ENCODE data around the gene PLTP.
"Not testable (repeated sequence)": the region's sequence is repeated elsewhere in the genome, so short reads cannot be mapped to it uniquely, and the experiment has no call there.

Gene PLTP

DNA sequence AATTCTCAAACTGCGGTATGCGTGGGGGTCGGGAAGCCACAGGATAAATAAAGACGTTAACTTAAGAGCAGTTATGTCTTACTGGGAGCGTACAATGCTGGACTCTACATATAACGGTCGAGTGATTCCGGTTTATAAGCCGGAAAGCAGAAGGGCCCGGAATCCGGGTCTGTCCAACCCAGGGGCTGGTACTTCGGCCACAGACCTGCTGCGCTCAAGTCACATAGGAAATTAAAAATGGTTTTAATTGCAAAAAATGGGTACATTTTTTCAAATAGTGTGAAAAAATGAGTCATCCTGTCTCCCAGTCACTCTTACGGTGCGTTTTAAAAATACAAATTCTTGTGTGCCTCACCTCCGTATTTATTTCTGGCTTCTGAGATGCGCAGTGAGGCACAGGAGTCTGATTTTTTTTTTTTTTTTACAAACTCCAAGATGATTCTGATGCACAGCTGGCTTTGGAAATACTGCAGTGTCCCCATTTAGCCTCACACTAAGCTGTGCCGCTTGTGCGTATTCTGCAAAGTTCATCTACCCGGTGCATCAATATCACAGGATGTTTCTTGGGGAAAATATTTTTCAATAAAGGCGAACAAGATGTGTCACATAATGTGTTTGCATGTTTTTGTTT, 23.6 kb upstream of the PLTP start:
- in situ Hi-C loops (cut with HindIII; ENCODE audit: low sequenced_read_pairs), result no loop called here
- H3K4me3 ChIP-seq (ENCODE audit: low read depth, low read length), result peak overlapping the region; percentile 95

DNA sequence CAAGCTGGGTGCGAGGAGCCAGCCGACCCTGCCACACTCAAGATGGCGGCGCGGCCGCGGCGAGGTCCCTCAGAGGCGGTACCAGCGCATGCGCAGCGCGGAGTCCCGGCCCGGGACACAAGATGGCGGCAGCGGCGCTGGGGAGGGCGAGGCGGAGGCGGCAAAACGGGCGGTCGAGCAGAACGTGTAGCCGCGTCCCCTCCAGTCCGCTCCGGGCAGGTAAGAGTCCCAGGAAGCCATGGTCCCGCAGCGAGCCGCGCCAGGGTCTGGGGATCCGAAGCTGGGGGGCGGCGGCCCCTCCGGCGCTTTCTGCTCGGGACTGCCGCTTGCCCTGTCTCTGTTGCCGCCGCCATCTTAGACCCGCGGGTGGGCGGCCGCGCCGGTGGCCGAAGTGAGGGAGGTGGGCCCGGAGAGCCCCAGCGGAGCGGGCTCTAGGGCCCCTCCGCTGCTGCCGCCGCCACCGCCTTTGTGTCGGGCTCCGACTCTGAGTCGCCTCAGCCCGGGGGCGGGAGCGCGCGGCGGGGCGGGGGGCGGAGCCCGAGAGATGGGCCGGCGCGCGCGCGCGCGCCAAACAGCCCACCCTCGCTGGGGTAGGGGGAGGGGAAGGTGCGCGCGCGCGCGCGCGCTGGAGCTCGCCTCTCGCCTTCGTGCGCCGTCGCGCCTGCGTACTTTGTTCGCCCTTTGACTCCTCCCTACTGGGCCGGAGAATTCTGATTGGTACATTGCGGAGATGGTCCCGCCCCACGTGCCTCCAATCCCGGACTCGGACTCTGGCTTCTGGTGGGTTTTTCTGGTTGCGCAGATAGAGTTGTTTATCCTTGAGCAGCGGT, 22.8 kb upstream of the PLTP start, which contains the start of gene PCIF1:
Gene PCIF1, plus strand, starts transcription at position 98 of the 830 bp plus-strand sequence. CDS start 4,317 bp downstream, outside the sequence.
- in situ Hi-C loops (cut with HindIII; ENCODE audit: low sequenced_read_pairs), result no loop called here
- DNase-seq (ENCODE audit: low read depth), result peak; percentile 93
- H3K4me3 ChIP-seq (ENCODE audit: low read depth, low read length), result peak within 1 kb of the TSS; percentile 95
- TF ChIP-seq, protein P1, sequence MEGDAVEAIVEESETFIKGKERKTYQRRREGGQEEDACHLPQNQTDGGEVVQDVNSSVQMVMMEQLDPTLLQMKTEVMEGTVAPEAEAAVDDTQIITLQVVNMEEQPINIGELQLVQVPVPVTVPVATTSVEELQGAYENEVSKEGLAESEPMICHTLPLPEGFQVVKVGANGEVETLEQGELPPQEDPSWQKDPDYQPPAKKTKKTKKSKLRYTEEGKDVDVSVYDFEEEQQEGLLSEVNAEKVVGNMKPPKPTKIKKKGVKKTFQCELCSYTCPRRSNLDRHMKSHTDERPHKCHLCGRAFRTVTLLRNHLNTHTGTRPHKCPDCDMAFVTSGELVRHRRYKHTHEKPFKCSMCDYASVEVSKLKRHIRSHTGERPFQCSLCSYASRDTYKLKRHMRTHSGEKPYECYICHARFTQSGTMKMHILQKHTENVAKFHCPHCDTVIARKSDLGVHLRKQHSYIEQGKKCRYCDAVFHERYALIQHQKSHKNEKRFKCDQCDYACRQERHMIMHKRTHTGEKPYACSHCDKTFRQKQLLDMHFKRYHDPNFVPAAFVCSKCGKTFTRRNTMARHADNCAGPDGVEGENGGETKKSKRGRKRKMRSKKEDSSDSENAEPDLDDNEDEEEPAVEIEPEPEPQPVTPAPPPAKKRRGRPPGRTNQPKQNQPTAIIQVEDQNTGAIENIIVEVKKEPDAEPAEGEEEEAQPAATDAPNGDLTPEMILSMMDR (IDR thresholded peaks at IDR 0.05; ENCODE audit: low read depth, low read length, missing control alignments), result no peak

More for the DNA sequence above, 23.6 kb upstream of the PLTP start:
- TF ChIP-seq, protein P1 (IDR thresholded peaks at IDR 0.05; ENCODE audit: low read depth, low read length, missing control alignments), result no peak
- DNase-seq (ENCODE audit: low read depth), result no peak

DNA sequence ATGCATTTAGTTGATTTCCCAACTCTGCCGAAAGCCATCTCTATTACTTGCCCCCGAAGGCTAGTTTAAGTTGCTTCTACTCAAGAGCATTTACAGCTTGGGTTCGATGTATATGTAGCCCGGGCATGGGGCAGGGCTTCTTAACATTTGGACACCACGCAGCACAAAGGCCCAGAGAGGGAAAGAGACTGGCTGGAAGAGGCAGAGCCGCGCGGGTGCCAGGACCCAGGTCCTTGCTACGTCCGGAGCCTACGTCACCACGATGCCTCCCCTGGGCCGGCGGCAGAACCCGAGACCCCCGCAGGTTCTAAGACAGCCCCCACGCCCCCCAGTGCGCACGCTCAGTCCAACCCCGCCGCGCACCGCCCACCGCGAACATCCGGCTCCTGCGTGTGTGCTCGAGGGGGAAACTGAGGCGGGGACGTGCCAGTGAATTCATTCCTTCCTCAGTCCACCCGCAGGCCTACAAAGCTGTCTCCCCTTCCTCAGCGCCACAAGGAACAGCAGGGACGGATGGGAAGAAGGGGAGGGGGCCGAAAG, 22.2 kb upstream of the PLTP start:
- no peak for DNase-seq (ENCODE audit: low read depth)
- in situ Hi-C loops (cut with HindIII; ENCODE audit: low sequenced_read_pairs), result no loop called here
- TF ChIP-seq, protein P1 (IDR thresholded peaks at IDR 0.05; ENCODE audit: low read depth, low read length, missing control alignments), result no peak
- peak overlapping the region; percentile 95 for H3K4me3 ChIP-seq (ENCODE audit: low read depth, low read length)

DNA sequence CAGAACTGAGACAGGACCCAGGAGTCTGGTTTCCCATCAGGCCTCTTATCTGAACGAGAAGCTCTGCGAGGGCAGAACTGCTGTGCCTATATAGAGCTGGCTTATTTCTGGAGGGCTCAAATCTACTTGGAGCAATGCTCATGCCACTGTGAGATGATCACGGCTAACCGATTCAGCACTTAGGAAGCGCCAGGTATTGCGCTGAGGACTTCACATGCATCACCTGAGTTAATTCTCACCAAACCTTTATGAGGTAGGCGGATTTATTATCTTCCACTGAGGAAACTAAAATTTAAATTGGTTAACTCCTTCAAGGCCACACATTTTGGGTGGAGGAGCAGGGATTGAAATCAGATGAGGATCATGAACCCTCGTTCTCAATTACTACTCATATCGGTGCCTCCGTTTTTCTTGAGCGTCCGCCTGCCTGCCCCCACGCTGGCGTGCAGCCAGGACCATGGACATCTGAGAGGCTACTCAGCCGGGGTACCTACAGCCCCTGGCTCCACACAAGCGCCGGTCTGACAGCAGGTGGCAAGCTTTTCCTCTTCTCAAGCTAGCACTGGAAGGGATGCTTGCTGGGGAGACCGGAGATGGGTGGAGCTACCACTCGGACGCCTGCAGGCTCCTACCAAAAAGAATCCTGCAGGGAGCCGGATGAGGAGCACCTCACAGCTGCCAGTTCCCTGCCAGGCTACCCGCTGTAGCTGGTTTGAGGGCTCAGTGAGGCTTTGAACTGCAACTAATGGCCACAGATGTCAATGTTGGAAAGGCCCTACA, 21.5 kb upstream of the PLTP start:
- H3K4me3 ChIP-seq (ENCODE audit: low read depth, low read length), result peak overlapping the region; percentile 95
- DNase-seq (ENCODE audit: low read depth), result peak; percentile 38
- in situ Hi-C loops (cut with HindIII; ENCODE audit: low sequenced_read_pairs), result no loop called here
- TF ChIP-seq, protein P1 (IDR thresholded peaks at IDR 0.05; ENCODE audit: low read depth, low read length, missing control alignments), result peak; percentile 33

DNA sequence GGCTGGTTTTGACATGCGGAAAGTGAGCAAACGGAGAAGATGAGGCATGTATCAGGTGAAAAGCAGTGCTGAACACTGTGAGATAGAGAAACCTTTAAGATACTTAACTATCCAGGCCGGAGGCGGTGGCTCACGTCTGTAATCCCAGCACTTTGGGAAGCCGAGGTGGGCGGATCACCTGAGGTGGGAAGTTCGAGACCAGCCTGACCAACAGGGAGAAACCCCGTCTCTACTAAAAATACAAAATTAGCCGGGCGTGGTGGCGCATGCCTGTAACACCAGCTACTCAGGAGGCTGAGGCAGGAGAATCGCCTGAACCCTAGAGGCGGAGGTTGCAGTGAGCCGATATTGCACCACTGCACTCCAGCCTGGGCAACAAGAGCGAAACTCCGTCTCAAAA, 19.7 kb upstream of the PLTP start:
- in situ Hi-C loops (cut with HindIII; ENCODE audit: low sequenced_read_pairs); DNase-seq (ENCODE audit: low read depth); H3K4me3 ChIP-seq (ENCODE audit: low read depth, low read length): not testable (repeated sequence)

DNA sequence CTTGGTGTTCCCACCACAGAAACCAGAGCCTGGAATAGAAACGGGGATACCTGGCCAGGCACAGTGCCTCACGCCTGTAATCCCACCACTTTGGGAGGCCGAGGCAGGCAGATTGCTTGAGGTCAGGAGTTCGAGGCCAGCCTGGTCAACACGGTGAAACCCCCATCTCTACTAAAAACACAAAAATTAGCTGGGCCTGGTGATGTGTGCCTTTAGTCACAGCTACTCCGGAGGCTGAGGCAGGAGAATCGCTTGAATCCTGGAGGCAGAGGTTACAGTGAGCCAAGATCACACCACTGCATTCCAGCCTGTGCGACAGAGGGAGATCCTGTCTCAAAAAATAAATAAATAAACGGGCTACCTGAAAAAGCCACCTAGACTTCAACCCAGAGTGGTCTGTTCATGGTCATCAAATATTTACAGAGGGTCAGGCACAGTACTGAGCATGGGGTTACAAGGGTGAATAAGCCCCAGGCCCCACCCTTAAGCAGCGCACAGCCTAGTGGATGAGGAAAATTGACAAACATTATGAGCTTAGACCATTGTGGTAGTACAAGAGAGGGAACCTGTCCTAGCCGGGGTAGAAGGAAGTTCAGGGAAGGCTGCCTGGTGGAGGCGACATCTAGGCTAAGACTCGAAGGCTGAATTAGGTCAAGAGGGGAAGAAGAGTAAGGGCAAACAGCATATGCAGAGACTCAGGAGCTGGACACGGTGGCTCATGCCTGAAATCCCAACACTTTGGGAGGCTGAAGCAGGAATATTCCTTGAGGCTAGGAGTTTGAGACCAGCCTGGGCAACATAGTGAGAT, 15.3 kb upstream of the PLTP start:
- TF ChIP-seq, protein P1 (IDR thresholded peaks at IDR 0.05; ENCODE audit: low read depth, low read length, missing control alignments), result no peak
- no peak overlapping the region for H3K4me3 ChIP-seq (ENCODE audit: low read depth, low read length)

More for the DNA sequence above, 15.3 kb upstream of the PLTP start:
- in situ Hi-C loops (cut with HindIII; ENCODE audit: low sequenced_read_pairs), result no loop called here
- no peak for DNase-seq (ENCODE audit: low read depth)
